8988T (cell line): ENCODE data around the gene TIPRL.
"Not testable (repeated sequence)": the region's sequence is repeated elsewhere in the genome, so short reads cannot be mapped to it uniquely, and the experiment has no call there.

Source experiments
- DNase-seq: peaks from one replicate; pipeline ENCODE4 v3.0.0; 2011

The TIPRL gene

GRCh38 chr1:168159979-168160378 is 18.8 kb upstream of the TIPRL start:
- no peak for DNase-seq

GRCh38 chr1:168161459-168161858 is 17.3 kb upstream of the TIPRL start:
- no peak for DNase-seq

GRCh38 chr1:168163670-168164069 is 15.1 kb upstream of the TIPRL start:
- no peak for DNase-seq

- no peak for DNase-seq
Observed at GRCh38 chr1:168164771-168165170, 14.0 kb upstream of the TIPRL start.

GRCh38 chr1:168167806-168168205 is 11.0 kb upstream of the TIPRL start:
- no peak for DNase-seq

- no peak for DNase-seq
Observed at GRCh38 chr1:168170564-168171508, 7.9 kb upstream of the TIPRL start.

GRCh38 chr1:168172250-168172915 is 6.4 kb upstream of the TIPRL start:
- DNase-seq: no peak

- DNase-seq: no peak
Observed at GRCh38 chr1:168178227-168178637, 530 bp upstream of the TIPRL start.

GRCh38 chr1:168179438-168180147 is 831 bp downstream of the TIPRL start:
- no peak for DNase-seq

GRCh38 chr1:168180148-168180524 is 1.4 kb downstream of the TIPRL start:
- no peak for DNase-seq

- not testable (repeated sequence) for DNase-seq
Observed at GRCh38 chr1:168181063-168181720, 2.4 kb downstream of the TIPRL start.

GRCh38 chr1:168187177-168187576 is 8.4 kb downstream of the TIPRL start:
- DNase-seq: no peak

GRCh38 chr1:168190403-168190802 is 11.6 kb downstream of the TIPRL start:
- DNase-seq: no peak

GRCh38 chr1:168195199-168196135 is 16.7 kb downstream of the TIPRL start:
- no peak for DNase-seq

GRCh38 chr1:168199056-168199455 is 20.3 kb downstream of the TIPRL start:
- no peak for DNase-seq

- DNase-seq: no peak
Observed at GRCh38 chr1:168202941-168203654, 24.3 kb downstream of the TIPRL start.

GRCh38 chr1:168206111-168206510 is 27.3 kb downstream of the TIPRL start:
- DNase-seq: no peak

- not testable (repeated sequence) for DNase-seq
Observed at GRCh38 chr1:168207673-168208072, 28.9 kb downstream of the TIPRL start.

- DNase-seq: no peak
Observed at GRCh38 chr1:168210312-168210711, 31.6 kb downstream of the TIPRL start.

GRCh38 chr1:168213349-168213748 is 34.6 kb downstream of the TIPRL start:
- DNase-seq: no peak

GRCh38 chr1:168216171-168216570 is 37.4 kb downstream of the TIPRL start:
- no peak for DNase-seq
